ENCODE data around the gene C1QL3.

Gene C1QL3

GRCh38 chr10:16521311-16522016, at the start of gene C1QL3:
Gene C1QL3, minus strand, starts transcription at chr10:16521879. Its CDS starts 814 bp downstream, at chr10:16521065.
- peak; percentile 39 for DNase-seq
- ATAC-seq: peak; percentile 59

DNA sequence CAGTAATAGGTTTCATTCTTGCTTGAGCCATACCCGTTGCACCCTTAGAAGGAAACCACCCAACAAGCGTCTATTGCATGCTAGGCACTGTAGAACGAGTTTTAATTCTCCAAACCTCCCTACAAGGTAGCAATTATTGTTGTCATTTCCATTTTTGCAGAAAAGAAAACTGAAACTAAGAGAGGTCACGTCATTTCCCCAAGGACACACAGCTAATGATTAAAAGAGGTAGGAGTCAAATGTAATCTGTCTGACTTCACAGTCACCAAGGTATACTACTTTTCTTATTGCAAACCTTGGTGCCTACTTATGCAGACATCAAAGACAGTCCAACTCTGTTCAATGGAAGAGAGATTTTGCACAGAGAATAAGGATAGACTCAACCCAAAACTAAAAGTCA, 49.1 kb upstream of the C1QL3 start:
- ATAC-seq (no peak), DNase-seq (no peak)

DNA sequence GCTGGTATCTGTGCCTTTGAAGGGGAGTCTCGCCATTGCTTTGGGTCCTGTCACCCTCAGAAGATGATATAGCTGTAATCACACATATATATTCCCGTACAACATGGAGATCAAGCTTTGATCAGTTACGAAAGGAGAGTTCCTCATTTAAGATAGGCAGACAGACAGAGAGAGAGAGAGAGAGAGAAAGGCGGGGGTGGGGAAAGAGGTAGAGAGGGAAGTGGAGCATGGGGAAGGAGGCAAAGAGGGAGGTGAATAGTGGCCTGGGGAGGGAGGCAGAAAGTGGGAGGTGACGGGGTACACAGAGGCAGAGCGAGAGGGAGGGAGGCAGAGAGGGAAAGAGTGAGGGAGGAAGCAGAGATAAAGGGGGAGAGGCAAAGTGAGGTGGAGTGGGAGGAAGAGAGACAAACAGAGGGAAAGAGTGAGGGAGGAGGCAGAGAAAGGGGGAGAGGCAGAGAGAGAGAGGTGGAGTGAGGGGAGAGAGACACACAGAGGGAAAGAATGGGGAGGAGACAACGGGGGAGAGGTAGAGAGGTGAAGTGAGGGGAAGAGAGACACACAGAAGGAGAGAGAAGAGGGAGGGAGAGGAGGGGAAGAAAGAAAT, 44.6 kb upstream of the C1QL3 start:
- ATAC-seq (no peak), DNase-seq (no peak)

- ATAC-seq (no peak), DNase-seq (no peak)
Measured at GRCh38 chr10:16565604-16566003, 43.9 kb upstream of the C1QL3 start.

GRCh38 chr10:16562891-16563290, 41.2 kb upstream of the C1QL3 start:
- no peak for ATAC-seq
- no peak for DNase-seq

GRCh38 chr10:16559236-16559773, 37.6 kb upstream of the C1QL3 start:
- no peak for DNase-seq
- ATAC-seq: no peak

GRCh38 chr10:16547973-16548372, 26.3 kb upstream of the C1QL3 start:
- ATAC-seq (no peak), DNase-seq (no peak)

GRCh38 chr10:16545116-16545736, 23.5 kb upstream of the C1QL3 start:
- DNase-seq (no peak), ATAC-seq (no peak)

GRCh38 chr10:16544591-16544990, 22.9 kb upstream of the C1QL3 start:
- ATAC-seq (no peak), DNase-seq (no peak)

- ATAC-seq (no peak), DNase-seq (no peak)
Measured at GRCh38 chr10:16544099-16544498, 22.4 kb upstream of the C1QL3 start.

- no peak for ATAC-seq
- DNase-seq: no peak
Measured at GRCh38 chr10:16536155-16536554, 14.5 kb upstream of the C1QL3 start.

DNA sequence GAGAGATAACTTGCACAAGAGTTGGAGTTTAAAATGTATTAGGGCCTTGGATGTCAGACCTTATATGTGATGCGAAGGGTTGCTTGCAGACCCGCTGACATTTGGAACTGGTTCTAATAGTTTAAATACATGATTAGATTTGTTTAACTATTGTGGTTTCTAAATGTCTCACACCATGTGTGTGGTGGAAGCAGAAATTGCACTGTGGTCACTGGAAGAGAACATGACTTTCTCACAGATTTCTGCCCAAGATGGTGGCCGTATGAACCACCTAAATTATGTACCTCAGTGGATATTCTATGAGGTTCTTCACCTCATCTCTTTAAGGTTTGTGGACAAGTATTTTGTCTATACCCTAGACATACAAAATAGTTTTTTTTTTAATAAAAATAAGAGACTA, 8.2 kb upstream of the C1QL3 start:
- no peak for ATAC-seq
- no peak for DNase-seq

DNA sequence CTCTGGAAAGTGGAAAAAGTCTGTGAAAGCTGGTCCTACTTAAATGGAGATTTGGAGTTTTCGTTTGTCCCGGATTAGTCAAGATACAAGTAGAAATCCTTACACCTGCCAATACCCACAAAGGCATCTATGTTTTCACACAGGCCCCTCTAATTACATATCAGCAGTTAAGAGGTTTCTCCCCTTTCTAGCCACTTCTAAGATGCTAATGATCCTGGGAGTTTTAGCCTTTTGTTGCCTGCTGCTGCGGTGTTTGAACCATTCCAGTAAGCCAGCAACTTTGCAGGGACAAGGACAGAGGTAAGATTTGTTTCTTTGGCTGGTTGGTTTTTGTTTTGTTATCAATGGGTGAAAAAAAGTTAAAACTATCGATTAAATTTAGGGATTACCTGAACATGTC, 5.8 kb upstream of the C1QL3 start:
- ATAC-seq: no peak

GRCh38 chr10:16520900-16521299, 779 bp downstream of the C1QL3 start:
- peak; percentile 59 for DNase-seq
- peak; percentile 75 for ATAC-seq

More for the DNA sequence above, 5.8 kb upstream of the C1QL3 start:
- DNase-seq: no peak

GRCh38 chr10:16519908-16520861, 1.5 kb downstream of the C1QL3 start:
- ATAC-seq (peak; percentile 28), DNase-seq (peak; percentile 17)

DNA sequence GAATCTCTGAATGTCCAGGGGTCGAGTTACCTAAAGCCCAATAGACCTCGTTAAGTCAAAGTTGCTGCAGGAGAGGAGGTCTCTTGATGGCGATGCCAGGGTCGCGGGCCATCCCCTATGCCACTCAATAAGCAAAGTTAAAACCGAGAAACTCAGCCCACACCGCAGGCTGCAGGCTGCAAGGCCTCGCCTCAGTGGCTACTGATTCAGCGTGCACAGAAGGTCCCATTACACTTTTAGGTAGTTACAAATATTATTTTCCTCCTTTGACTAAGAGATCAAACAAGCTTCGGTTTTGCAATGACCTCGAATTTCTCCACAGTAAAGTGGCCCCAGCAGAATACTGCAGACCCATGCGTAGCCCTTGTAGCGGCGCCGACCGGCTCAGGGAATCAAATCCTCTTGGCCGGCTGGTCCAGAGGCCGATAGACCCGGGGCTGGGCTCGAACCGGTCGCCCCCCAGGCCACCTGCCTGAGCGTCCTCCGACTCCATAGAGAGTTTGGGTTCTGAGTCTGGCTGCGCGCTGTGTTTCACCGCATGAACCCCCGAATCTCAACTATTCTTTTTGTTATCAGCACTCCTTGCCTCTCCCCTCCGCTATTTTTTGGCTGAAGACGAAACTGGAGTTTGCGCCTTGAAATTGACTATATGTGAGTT, 2.3 kb downstream of the C1QL3 start:
- no peak for ATAC-seq
- no peak for DNase-seq

GRCh38 chr10:16518822-16519221, 2.9 kb downstream of the C1QL3 start:
- DNase-seq (no peak), ATAC-seq (no peak)

DNA sequence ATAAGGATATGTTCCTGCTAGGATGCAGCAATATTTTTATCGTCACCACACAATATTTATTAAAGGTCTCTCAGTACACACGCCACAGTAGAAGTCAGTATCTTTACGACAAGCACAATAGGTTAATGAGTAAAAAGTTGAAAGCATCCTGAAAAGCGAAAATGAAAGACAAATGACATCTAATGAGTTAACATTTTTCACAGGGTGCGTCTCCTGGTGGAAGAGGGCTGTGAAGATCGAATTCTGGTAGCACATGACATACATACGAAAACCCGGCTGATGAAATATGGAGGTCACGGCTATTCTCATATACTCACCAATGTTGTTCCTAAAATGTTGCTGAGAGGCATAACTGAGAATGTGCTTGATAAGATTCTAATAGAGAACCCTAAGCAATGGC, 10.8 kb downstream of the C1QL3 start:
- no peak for ATAC-seq

DNA sequence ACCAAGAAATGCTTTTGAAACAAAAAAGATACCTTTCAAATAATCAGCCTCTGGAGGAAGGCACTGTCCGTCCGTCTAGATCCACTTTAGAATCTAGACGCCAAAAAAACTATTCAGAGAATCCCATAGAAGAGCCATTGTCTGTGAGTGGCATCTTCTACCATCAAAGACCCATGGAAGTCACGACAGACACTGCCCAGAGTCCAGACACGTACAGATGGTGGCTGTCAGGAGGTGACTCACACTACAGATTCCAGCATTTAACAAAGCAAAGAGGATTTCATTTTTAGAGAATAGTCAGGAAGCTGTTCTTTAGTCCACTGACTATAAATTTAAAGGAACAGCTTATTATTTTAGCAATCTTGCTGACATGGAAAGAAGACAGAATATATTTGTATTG, 11.7 kb downstream of the C1QL3 start:
- ATAC-seq: no peak

More for the DNA sequence above, 10.8 kb downstream of the C1QL3 start:
- no peak for DNase-seq

GRCh38 chr10:16505161-16505560, 16.5 kb downstream of the C1QL3 start:
- DNase-seq: no peak

More for the DNA sequence above, 11.7 kb downstream of the C1QL3 start:
- DNase-seq: no peak

DNA sequence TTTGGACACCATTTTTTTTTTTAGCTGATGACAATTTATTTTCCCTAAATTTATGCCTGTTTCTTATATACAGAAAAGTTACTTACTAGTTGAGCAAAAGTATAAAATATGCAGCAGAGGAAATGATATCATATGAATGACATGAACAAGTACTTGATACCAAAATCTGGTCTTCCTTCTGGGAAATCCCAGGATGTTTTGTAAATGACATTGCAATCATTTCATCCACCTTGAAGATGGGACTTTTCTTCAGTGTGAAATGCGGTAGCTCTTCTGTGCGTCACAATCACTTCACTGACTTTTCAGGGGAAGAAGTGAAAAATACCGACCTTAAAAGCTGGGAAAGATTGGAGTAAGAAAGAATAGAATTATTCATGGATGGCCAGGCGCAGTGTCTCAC, 23.8 kb downstream of the C1QL3 start:
- no peak for DNase-seq
- ATAC-seq: no peak

More at GRCh38 chr10:16505161-16505560, 16.5 kb downstream of the C1QL3 start:
- no peak for ATAC-seq
